ENCODE data around the gene MLKL. TPM values are rescaled to one million over a fixed set of nuclear protein-coding genes. Genes with fewer than 3 reads are reported as not detected.

The MLKL gene
- total RNA-seq, 1 donor from 2014 or later = 11.5 TPM

DNA sequence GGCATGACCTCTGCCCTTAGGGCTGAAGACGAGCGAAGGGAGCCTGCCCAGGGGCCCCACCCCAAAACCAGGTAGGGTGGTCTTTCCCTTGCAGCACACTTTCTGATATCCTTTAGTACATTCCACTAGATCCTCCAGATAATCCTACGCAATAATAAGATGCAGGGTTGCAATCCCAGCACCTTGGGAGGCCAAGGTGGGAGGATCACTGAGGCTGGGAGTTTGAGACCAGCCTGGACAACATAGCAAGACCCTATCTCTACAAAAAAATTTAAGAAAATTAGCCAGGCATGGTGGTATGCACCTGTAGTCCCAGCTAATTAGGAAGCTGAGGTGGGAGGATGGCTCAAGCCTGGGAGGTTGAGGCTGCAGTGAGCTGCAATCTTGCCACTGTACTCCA, 34.9 kb upstream of the MLKL start:
- Histone ChIP-seq H3K4me3 (ENCODE audit: low read depth, low read length) (no peak overlapping the region), H3K27me3 (ENCODE audit: control insufficient read depth, insufficient read depth, low read length) (no peaks in the 10 kb centered on the region), H3K36me3 (ENCODE audit: control insufficient read depth, insufficient read depth, low read length) (no peaks in the 10 kb centered on the region)
- no peak for DNase-seq (ENCODE audit: low read depth)
- TF ChIP-seq, protein P1, sequence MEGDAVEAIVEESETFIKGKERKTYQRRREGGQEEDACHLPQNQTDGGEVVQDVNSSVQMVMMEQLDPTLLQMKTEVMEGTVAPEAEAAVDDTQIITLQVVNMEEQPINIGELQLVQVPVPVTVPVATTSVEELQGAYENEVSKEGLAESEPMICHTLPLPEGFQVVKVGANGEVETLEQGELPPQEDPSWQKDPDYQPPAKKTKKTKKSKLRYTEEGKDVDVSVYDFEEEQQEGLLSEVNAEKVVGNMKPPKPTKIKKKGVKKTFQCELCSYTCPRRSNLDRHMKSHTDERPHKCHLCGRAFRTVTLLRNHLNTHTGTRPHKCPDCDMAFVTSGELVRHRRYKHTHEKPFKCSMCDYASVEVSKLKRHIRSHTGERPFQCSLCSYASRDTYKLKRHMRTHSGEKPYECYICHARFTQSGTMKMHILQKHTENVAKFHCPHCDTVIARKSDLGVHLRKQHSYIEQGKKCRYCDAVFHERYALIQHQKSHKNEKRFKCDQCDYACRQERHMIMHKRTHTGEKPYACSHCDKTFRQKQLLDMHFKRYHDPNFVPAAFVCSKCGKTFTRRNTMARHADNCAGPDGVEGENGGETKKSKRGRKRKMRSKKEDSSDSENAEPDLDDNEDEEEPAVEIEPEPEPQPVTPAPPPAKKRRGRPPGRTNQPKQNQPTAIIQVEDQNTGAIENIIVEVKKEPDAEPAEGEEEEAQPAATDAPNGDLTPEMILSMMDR (IDR thresholded peaks at IDR 0.05; ENCODE audit: insufficient read depth, low read length, poor library complexity, severe bottlenecking) = no peak

DNA sequence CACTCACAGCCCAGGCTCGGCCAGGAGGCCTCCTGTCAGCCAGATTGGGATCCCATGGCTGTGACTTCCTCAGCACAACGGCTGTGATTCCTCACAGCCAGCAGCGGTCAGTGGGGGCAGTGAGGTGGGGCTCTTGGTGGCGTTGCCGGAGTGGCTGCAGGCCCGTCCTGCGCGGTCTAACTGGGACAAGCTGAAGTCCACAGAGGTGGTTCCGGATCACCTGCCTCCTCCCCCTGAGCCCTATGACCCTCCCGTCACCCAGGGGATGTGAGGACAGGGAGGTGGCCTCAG, 34.4 kb upstream of the MLKL start:
- no peak for DNase-seq (ENCODE audit: low read depth)
- Histone ChIP-seq H3K36me3 (ENCODE audit: control insufficient read depth, insufficient read depth, low read length) (no peaks in the 10 kb centered on the region), H3K27me3 (ENCODE audit: control insufficient read depth, insufficient read depth, low read length) (no peaks in the 10 kb centered on the region), H3K4me3 (ENCODE audit: low read depth, low read length) (no peak overlapping the region)
- TF ChIP-seq, protein P1 (IDR thresholded peaks at IDR 0.05; ENCODE audit: insufficient read depth, low read length, poor library complexity, severe bottlenecking) = no peak

DNA sequence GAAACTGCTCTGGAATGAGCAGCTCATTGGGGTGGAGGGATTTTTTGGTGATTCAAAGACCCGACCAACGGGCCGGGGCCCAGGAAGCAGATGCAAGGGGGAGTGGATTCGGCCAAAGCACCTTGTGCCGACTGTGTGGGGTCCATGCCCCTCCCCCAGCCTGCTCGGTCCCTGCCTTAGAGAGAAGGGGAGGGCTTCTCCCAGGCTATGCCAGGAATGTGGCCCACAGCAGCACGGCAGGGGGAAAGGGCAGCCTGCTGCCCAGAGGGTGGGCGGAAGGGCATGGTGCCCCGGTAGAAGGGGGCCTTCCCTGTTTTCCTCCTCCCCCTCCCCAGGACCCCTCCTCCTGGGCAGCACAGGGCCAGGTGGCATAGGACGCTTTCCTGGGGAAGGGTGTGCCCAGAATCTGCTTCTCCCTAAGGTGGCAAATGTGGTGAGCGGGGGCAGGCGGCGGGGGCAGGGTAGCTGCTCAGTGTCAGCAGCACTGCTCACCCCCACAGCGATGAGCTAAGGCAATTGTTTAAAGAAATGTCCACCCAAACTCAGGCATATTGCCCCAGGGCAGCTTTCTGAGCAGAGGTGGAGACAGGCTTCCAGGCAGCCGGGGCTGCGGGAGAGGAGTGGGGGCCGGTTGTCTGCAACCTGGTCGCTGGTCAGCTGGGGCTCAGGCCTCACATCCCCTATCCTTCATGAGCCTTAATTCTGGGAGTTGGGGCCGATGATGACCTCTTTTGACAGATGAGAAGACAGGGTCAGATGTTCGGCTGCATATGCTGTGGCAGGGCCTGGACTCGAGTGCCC, 33.9 kb upstream of the MLKL start:
- no peak overlapping the region for H3K4me3 ChIP-seq (ENCODE audit: low read depth, low read length)
- no peaks in the 10 kb centered on the region for H3K27me3 ChIP-seq (ENCODE audit: control insufficient read depth, insufficient read depth, low read length)
- H3K36me3 ChIP-seq (ENCODE audit: control insufficient read depth, insufficient read depth, low read length) = no peaks in the 10 kb centered on the region
- TF ChIP-seq, protein P1 (IDR thresholded peaks at IDR 0.05; ENCODE audit: insufficient read depth, low read length, poor library complexity, severe bottlenecking) = no peak
- no peak for DNase-seq (ENCODE audit: low read depth)

DNA sequence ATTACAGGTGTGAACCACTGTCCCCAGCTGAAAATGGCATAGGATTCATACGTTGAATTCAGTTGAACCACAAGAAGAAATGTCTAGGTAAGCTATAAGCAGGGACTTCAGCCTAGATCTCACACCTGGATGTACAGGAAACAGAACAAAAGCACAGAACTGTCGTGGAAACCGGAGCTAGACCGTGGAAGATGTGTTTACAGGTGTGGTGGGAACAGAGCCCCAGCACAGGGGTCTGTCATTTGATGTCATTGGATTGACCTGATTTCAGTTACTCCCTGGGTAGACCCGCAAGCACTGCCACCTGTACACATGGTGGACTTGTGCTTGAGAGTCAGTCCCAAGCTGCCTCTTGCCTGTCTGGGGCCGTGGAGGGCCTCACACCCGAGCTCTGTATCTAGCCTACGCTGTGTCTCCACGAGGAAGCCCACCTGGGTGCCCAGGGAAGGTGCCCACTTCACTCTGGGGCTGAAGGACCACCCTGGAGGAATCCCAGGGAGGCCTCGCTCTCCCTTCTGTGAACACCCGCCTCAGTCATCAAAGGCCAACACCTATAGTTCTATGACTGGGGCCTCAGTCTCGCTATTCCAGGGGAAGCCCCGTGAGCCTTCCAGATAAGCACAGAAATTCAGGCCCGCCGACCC, 32.2 kb upstream of the MLKL start:
- H3K27me3 ChIP-seq (ENCODE audit: control insufficient read depth, insufficient read depth, low read length) = no peaks in the 10 kb centered on the region
- TF ChIP-seq, protein P1 (IDR thresholded peaks at IDR 0.05; ENCODE audit: insufficient read depth, low read length, poor library complexity, severe bottlenecking) = no peak
- no peaks in the 10 kb centered on the region for H3K36me3 ChIP-seq (ENCODE audit: control insufficient read depth, insufficient read depth, low read length)
- no peak for DNase-seq (ENCODE audit: low read depth)
- H3K4me3 ChIP-seq (ENCODE audit: low read depth, low read length) = no peak overlapping the region

DNA sequence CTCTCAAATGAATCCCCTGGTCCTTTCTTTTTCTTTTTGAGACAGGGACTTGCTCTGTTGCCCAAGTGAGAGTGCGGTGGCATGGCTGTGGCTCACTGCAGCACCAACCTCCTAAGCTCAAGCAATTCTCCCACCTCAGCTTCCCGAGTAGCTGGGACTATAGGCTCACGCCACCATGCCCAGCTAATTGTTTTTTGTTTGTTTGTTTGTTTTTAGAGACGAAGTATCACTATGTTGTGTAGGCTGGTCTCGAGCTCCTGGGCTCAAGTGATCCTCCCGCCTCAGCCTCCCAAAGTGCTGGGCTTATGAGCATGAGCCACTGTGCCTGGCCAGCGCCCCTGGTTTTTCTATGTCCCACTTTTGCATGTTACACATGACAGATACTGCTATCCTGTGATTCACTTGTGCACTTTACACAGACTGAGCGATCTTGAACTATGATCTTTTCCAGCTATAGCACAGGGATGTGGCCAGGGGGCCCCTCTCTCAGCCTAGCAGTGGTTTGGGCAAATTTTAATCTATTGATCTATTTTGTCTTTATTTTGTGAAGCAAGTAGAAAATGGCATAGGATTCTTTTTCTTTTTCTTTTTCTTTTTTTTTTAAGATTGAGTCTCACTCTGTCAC, 31.3 kb upstream of the MLKL start:
- no peak for DNase-seq (ENCODE audit: low read depth)

More for the DNA sequence above, 31.3 kb upstream of the MLKL start:
- Histone ChIP-seq H3K4me3 (ENCODE audit: low read depth, low read length) (no peak overlapping the region), H3K27me3 (ENCODE audit: control insufficient read depth, insufficient read depth, low read length) (no peaks in the 10 kb centered on the region), H3K36me3 (ENCODE audit: control insufficient read depth, insufficient read depth, low read length) (no peaks in the 10 kb centered on the region)
- TF ChIP-seq, protein P1 (IDR thresholded peaks at IDR 0.05; ENCODE audit: insufficient read depth, low read length, poor library complexity, severe bottlenecking) = no peak

Measured in kidney epithelial cell (primary cell).